Prostate gland (tissue), 2 donors: ENCODE data around the gene LMCD1.

ENCODE experiments used
- POLR2A ChIP-seq: fragments of 450-650 bp; IDR thresholded peaks from one replicate; pipeline ENCODE4 v1.6.1; 2016; ENCODE audit warnings: antibody characterized with exemption, mild to moderate bottlenecking
- POLR2AphosphoS5 ChIP-seq: sonication (generic); formaldehyde crosslinking; IDR thresholded peaks from one replicate; pipeline ENCODE4 v1.6.1; 2017; ENCODE audit warnings: antibody characterized with exemption
- TF ChIP-seq, protein P1 (sequence below), 4 experiments: fragments of 200-600 bp in 2 of 4; fragments of 450-650 bp in 2 of 4; sonication (generic) in 2 of 4; IDR thresholded peaks; 1 replicate in 3 of 4; 2 replicates in 1 of 4; pipeline ENCODE4 v1.5.1; 2016 to 2019; ENCODE audit warnings: antibody characterized with exemption in 4 of 4, mild to moderate bottlenecking in 2 of 4, moderate library complexity in 2 of 4

DNA sequence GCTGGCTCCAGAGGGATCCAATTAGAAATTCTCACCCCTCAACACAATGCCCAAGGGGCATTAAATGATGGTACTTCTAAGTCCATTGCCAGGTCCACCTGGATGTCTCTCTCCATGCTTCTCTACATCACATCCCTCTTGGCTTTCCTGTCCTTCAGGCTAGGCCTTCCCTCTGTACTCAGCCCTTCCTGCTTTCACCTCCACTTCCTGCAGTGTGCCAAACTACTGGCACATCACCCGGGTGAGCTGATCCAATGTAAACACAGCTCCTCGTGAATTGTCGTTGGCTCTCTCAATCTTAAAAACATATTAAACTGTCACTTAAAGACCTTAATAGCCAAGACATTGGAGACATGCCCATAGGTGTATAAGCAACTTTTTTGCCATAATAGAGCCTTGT is 4.0 kb downstream of the LMCD1 start:
- TF ChIP-seq, protein P1, sequence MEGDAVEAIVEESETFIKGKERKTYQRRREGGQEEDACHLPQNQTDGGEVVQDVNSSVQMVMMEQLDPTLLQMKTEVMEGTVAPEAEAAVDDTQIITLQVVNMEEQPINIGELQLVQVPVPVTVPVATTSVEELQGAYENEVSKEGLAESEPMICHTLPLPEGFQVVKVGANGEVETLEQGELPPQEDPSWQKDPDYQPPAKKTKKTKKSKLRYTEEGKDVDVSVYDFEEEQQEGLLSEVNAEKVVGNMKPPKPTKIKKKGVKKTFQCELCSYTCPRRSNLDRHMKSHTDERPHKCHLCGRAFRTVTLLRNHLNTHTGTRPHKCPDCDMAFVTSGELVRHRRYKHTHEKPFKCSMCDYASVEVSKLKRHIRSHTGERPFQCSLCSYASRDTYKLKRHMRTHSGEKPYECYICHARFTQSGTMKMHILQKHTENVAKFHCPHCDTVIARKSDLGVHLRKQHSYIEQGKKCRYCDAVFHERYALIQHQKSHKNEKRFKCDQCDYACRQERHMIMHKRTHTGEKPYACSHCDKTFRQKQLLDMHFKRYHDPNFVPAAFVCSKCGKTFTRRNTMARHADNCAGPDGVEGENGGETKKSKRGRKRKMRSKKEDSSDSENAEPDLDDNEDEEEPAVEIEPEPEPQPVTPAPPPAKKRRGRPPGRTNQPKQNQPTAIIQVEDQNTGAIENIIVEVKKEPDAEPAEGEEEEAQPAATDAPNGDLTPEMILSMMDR (IDR thresholded peaks at IDR 0.05): no peak
- TF ChIP-seq POLR2A (no peak), POLR2AphosphoS5 (peak; percentile 98)
